CD4-positive, alpha-beta T cell treated with Interleukin-2 at 100 ng/mL for 4 hours (primary cell): ENCODE data around the gene LAIR2.
A peak's percentile ranks its signal among the peaks of the same experiment; 100 is the strongest.

ENCODE experiments used
- DNase-seq: peaks from one replicate; pipeline ENCODE4 v3.0.0-alpha.2; 2020; ENCODE audit warnings: low spot score

LAIR2 gene

GRCh38 chr19:54534156-54534555, 31.5 kb downstream of the LAIR2 start:
- no peak for DNase-seq

- DNase-seq = no peak
Measured at GRCh38 chr19:54535601-54536000, 33.0 kb downstream of the LAIR2 start.

- DNase-seq = no peak
Measured at GRCh38 chr19:54536956-54537355, 34.3 kb downstream of the LAIR2 start.

- no peak for DNase-seq
Measured at GRCh38 chr19:54541712-54542111, 39.1 kb downstream of the LAIR2 start.

- DNase-seq = no peak
Measured at GRCh38 chr19:54548806-54549205, 46.2 kb downstream of the LAIR2 start.

- DNase-seq = no peak
Measured at GRCh38 chr19:54549224-54549623, 46.6 kb downstream of the LAIR2 start.

- DNase-seq = peak; percentile 49
Measured at GRCh38 chr19:54551293-54551692, 48.7 kb downstream of the LAIR2 start.

- DNase-seq = no peak
Measured at GRCh38 chr19:54551950-54552912, 49.6 kb downstream of the LAIR2 start.

- DNase-seq = no peak
Measured at GRCh38 chr19:54552913-54553310, 50.3 kb downstream of the LAIR2 start.

GRCh38 chr19:54554006-54554405, 51.4 kb downstream of the LAIR2 start:
- DNase-seq = no peak

- no peak for DNase-seq
Measured at GRCh38 chr19:54554896-54555295, 52.3 kb downstream of the LAIR2 start.

GRCh38 chr19:54556194-54556593, 53.6 kb downstream of the LAIR2 start:
- no peak for DNase-seq

GRCh38 chr19:54558339-54558738, 55.7 kb downstream of the LAIR2 start:
- DNase-seq = no peak
